IPS DF 4.7 (cell line): ENCODE measurements around the gene LRP1B.

Experiments
- DNase-seq: peaks from one replicate; pipeline ENCODE4 v3.0.0-alpha.2; 2013; ENCODE audit warnings: low spot score; ENCODE audit errors: extremely low read depth

Gene LRP1B

DNA sequence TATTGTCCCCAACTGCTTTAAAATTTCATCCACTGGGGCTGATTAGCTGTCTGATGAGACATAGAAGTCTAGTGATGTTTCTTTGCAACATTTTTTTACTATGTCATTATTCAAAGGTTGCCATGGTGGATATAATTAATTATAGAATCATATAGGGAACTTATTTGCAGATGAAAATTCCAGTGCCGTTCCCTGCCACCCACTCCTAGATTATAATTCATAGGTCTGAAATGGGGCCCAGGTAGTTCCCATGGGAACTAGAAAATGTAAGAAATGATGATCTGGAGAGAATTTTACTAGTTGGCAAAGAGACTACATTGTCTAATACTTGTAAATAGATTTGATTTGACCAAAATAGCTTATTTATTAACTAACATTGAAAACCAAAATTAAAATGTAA, 1854.2 kb downstream of the LRP1B start:
- DNase-seq, result no peak

DNA sequence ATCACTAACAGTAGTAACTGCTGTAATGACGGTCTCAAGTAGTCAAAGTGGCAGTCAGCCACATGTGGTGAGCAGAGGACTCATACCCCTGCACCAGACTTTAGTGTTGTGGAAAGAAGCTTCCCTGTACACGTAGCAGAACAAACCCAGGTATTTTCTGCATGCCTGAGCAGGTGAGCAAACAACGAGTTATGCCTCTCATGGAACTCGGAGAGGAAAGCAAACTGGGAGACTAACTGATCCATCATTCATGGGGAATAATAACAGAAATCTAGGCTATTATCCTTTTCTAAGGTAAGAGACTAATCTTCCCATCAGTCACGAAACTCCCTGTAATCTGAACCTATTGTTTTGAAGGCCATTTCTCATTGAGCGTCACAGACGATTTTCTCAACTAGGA, 1855.4 kb downstream of the LRP1B start:
- DNase-seq, result no peak

DNA sequence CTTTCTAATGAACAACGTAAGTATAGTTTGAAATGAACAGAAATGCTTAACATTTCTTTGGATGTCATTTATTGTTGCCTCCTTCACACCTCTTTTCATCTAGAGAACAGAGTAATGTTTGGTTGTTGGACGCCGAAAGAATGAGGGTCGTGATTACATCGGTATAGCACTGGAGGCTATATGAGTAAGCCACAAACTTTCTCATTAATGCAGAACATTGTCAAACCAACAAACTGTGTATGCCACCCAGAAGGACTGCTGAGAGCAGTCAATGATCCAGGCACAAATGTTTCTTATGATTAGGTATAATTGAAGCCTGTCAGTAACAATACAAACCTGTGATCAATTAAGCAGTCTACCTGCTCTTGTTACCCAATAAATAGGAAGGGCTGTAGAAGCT, 1855.9 kb downstream of the LRP1B start:
- DNase-seq, result no peak

DNA sequence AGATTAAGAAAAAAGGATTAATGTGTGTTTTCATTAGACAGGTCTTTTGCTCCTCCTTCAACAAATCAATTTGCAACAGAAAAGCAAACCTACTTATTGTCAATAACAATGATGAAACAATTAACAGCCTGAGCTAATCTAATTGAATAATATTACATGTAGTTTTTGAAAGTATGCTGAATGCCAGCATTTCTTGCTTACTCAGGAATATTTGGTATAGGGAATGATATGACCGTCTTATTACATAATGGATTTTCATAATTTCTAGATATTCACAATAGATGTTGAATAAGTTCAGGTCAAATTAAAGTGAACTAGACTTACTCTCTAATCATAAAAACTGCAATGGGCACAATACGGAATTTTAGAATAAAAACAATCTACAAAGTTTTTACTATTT, 1856.9 kb downstream of the LRP1B start:
- DNase-seq, result no peak

DNA sequence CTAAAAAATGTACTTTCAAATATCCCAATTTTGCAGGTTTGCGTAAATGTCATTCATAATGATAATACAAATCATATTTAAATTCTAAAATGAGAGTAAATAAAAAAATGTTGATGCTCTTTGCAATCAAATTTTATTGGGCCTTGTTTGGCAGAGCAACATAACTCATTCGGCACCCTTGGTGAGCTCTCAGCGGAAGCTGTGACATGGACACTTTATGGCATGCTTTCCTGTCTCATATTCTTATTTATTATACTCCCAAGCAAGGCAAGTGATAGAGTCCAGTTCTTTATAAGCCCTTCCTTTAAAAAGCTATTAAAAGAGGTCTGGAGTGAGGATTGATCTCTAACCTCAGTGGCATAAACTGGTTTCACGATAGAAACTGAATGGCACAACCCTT, 1857.4 kb downstream of the LRP1B start:
- no peak for DNase-seq

DNA sequence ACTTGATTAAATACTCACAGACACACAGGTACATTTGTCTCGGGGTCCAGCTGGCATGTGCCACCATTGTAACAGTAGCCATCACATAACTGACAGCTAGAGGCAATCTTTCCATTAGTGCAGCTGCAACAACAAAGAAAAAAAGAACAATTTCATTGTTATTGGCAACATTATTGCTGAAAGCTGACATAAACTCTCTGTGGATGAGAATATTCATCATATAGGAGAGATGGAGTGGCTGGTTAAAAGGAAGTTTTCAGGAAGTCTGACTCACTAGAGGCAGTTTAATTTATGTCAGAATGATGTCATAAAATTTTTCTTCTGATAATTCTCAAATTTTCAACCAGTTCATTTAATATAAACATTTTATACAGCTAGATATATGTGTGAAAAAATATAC, 1860.6 kb downstream of the LRP1B start:
- DNase-seq, result no peak

DNA sequence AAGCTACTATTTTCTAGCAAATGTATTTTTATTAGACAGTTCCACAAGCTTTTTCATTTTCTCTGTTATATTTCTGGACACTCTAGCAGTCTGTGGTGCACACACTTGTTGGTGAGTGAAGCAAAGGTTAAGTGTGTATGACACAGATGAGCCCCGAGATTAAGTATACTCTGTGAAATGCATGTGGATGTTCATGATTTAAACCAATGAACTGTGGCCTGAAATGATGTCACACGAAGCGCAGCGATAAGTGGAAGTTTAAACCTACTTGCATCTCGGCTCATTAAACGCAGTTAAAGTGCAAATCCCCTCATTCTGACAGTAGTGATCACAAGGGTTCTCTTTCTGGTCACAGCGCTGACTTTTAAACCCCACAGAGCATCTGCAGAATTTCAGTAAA, 1861.8 kb downstream of the LRP1B start:
- no peak for DNase-seq

DNA sequence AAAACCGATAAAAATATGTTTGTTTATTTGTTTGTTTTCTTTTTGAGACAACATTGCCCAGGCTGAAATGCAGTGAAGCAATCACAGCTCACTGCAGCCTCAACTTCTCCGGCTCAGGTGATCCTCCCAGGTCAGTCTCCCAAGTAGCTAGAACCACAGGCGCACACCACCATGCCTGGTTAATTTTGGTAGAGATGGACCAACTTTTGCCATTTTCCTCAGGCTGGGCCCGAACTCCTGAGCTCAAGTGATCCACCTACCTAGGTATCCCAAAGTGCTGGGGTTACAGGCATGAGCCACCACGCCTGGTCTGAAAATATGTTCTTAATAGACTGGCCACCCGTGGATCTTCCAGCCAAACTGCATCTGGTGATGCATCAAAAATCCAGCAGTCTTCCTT, 1867.9 kb downstream of the LRP1B start:
- DNase-seq, result no peak

DNA sequence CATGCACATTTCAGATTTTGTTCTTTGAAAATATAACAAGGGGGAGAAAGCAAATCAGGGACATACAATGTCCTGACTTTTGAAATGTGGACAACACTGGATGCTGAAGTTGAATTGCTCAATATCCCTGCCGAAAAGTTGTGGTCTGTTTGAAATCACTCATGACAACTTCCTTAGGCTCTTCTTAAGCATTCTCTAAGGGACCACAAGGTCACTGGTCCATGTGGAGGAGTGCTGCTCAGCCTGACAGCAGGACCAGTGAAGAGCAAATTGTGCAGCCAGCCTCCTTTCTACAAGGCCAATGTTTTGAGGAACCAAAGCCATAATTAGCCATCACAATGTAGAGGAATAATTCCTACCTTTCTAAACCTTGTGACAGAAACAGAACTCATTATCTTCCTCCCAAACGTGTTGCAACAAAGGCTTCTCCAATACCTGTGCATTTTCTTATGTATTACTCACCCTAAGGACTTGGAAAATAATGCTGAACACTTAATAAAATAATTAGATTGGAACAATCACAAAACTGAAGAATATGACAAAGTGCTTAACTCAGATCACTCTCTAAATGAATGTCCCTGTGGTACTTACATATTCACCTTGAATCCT, 1873.0 kb downstream of the LRP1B start:
- DNase-seq, result no peak

DNA sequence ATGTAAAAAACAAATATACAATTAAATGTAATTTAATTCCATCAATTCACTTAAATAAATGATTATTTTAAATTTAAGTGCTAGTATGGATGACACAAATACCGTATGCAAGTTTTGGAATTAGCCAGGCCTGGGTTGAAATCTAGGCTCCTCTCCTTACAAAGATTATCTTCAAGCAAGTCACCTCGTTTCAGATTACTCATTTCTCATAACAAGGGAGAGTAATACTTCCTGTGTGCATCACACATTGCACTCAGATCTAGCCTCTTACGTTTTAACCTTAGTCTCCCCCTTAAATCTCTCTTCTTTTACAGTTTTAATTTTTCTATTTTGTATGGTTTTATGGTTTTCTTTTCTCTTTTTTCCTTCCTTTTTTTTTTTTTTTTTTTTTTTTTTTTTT, 1874.7 kb downstream of the LRP1B start:
- no peak for DNase-seq

DNA sequence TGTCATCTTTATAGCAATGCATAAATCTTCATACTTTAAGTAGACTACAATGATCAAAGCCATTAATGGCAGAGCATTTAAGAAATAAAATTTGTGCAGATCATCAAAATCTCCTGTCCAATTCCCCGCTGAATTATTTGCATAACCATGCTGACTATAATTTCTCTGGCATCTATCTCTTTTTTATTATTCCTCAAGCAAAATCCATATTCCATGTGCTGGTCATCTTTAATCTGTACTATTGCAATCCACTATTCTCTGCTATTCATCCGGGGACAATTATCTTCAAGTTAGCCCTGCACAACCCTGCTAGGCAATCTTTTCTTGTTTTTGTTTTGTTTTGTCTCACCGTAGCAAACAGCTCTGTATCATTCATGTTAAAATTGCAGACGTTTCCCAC, 1881.0 kb downstream of the LRP1B start:
- DNase-seq, result no peak

DNA sequence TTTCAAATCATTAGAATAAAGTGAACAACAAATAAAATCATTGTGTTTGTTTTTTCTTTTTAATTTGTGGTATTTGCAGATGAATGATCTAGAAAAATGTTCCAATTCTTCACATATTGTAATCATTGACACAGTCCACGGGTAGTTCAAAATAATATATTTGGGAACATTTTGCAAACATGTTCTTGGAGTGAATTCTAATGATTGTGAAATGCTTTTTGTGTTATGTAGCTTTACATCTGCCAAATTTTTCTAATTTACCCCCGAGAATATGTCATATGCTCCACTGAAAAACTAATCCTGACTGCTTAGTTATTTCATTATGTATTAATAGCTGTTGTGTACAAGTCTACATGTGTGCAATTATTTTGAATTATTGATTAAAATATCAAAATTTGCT, 1882.2 kb downstream of the LRP1B start:
- no peak for DNase-seq

DNA sequence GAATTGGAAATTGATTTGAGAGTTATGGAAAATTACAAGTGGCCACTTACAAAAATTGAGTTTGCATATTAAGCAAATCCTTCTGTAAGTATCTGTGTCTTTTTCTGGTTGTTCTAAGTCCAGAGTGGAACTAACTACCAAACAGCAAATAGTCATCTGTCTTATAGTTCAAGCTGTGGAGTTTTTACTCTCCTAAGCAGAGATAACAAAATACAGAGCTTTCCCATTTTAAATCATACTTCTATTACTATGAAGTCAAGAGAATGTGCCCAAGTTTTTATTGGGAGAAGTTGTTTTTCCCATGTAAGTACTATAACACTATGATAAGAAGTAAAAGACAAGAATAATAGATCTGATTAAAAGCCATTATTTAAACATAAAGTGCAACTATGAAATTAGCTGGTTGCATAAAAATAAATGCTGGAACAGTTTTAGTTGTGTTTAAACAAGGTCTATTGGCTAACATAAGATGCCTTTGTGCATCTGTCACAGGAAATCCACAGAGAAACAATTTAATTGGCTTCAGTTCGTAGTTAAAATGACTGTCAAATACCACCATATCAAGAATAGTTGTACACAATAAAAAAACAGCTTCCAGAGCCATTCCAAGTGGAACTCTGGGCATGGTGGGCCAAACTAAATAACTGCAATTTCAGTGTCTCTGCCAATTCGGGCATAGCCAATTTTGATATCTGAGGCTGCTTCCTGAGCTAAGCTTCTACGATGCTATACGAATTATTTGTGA, 1883.2 kb downstream of the LRP1B start:
- DNase-seq, result no peak

DNA sequence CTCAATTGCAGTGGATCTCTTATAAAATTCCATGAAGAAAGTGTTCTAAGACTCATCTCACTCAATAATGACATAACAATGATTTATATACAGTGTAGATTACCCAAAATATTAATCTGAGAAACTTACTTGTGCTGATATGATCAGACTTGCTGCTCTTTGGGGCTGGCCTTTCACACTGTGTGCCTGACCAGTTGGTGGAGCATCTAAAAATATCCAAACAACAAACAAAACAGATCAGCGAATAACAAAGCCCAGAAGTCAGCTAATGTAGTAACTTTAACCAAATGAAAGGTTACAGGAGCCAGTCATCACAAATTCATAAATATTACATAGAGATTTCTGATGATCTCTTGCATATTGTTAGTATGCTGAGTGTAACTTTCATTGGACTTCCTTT, 1883.9 kb downstream of the LRP1B start:
- no peak for DNase-seq

DNA sequence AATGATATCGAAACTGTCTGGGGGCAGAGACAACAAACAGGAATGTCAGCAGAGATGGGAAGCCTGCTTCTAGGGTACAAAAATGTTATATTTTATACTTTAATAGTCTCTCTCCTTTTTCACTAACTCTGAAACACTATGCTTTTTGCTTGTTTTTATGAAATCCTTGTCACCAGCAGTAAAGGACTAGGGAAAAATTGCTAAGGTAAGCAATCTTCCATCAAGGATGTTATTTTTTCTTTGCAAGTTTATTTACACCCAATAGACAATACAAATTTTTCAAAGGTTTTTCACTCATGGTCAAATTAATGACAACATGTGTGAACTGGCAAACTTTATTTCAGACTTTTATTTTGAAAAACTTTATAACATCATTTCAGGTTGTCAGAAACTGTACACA, 1884.8 kb downstream of the LRP1B start:
- no peak for DNase-seq

DNA sequence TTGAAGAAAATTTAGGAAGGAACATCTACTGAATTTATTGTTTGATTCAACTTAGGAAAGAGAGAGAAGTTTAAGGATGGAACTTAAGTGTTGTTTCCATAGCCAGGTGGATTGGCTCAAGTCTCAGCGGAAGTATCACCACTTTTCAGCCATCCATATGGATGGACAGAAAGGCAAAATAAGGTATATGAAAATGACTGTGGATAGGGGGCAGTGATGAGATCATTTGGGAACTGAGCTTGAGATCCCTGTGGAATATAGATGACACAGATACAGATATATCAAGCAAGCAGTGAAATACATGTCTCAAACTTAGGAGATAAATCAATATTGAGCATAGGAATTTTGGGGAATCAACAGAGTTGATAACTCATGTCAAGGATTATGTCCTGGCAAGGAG, 1887.9 kb downstream of the LRP1B start:
- no peak for DNase-seq

DNA sequence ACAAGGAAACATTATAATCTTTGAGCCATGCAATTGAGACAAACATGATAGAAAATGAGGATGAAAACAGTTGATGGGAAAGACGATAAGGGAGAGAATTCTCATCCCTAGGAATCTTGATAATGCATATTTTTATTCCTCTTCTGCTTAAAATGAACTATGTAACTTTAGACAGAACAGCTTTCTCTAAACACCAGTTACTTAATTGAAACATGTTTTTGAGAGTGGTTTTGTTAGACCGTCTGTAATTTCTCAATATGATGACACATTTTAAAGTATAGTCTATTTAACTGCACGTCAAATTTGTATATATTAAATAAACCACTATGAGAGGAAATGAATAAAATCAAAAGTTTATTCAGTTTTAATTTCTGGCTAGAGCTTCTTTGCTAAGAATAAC, 1896.7 kb downstream of the LRP1B start:
- DNase-seq, result no peak

DNA sequence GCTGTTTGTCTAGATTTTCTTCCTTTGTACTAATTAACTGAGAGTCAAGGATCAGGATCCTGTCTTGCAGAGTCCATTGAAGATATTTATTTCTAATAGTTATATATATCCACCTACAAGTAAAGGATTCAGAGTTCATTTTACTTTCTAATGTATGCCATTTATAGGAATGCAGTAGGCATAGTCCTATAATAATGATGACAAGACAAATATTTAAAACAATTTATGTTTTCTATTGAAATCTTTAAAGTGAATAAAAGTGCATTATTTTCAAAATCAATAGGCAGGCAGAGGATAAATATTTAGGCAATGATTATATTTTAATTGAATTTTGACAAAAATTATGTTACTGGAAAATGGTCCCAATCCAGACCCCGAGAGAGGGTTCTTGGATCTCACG, 1919.9 kb downstream of the LRP1B start:
- no peak for DNase-seq

DNA sequence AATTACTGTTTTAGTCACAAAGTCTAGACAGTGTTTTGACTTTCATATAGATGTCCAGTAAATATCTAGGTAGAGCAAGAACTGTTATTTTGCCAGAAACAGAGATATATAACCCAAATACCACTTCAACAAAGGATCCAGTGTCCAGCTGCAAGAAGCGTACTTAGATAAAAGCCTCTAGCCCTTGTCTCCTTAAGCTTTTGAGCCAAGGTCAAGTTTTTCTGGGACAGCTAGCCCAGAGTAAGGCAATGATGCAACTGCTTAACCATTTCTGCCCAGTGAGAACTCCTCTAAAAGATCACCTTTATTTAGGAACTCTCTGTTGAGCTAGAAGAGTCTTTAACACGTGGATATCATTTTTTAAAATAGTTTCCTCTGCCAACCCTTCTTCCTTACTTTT, 1925.7 kb downstream of the LRP1B start:
- DNase-seq, result no peak

DNA sequence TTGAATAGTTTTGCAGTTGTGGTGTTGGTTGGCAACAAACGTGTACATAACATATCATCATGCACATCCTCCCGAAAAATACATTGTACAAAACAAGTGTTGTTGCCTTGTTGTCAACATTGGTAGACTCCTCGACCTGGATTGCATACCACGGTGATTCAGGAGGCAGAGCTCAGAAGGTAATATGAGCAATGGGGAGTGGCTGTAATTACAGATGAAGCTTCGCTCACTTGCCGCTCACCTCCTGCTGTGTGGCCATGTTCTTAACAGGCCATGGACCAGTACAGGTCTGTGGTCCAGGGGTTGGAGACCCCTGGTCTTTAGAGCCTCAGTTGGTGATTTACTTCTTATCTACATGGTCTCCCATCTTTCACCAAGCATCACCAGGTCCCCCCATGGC, 1927.5 kb downstream of the LRP1B start:
- no peak for DNase-seq

DNA sequence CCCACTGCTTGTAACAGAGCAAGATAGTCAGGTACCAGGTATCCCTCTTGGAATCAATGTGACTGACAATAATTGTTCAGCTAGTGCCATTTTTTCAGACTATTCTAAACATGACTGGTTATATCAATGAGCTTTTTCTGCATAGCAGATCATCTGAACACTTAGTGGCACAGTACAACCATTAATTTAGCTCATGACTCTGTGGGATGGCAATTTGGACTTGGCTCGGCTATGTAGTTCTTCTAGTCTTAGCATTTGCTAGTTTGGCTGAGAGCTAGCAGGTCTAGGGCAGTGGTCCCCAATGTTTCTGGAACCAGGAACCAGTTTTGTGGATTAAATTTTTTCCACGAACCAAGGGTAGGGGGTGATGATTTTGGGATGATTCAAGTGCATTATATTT, 1929.2 kb downstream of the LRP1B start:
- DNase-seq, result no peak

DNA sequence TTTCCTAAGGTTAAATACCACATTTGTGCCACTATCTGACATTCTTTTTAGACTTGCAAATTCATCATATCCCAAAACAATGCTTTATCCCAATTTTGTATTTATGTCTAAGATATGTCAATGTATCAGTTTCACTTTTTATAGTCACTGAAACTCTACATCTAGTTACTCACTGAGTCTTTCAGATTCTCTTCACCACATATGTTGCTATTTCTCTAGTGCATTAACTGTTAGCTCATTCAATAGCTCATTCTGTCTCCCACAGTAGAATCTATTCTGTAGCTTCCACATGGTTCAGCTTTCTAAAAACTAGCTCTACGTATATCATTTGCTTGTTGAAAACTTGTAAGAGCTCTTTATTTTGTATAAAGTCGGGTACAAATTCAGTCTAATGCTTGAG, 1930.1 kb downstream of the LRP1B start:
- DNase-seq, result no peak

DNA sequence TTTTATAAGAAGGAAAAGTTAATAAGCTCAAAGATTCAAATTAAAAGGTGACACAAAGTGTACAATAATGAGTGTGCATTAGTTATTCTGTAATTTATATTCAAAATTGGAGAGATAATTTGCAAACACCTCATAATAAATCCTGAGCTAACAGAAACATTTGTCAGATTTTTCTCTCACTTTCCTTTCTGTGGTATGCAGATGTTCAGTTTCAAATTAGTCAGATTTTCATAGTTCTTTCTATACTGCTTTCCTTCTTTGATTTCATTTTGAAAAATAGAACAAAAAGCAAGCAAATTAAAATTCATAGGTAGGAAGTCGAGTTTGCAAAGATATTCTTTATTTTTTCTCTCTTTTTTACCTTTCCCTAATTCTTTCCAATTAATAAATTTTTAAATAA, 1930.5 kb downstream of the LRP1B start:
- DNase-seq, result no peak

DNA sequence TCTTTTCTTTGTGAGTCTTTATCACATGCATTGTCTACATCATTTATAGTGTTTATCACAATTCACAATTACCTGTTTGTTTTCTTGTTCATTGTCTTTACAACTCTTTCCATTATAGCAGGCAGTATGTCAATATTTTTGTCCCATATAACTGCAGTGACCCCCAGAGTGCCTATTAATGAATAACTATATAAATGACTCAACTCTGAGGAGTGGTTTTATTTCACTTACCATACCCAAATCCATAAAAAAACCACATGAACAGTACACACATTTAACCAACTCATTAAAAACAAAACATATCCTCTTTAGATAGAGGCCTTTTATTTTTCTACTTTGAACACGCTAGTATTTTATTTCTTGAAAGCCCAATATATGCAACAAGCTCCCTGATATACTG, 1931.5 kb downstream of the LRP1B start:
- no peak for DNase-seq
